GM19452 (cell line): ENCODE data around the gene POLN.
"Not testable (repeated sequence)": the region's sequence is repeated elsewhere in the genome, so short reads cannot be mapped to it uniquely, and the experiment has no call there.

Experiments used
- ATAC-seq: cut with Tn5 transposase; IDR thresholded peaks from one replicate; pipeline ENCODE4 v1.9.1; 2021; ENCODE audit not compliant: unreplicated experiment

The POLN gene

GRCh38 chr4:2044542-2045517, 197.1 kb downstream of the POLN start:
- ATAC-seq, result no peak

DNA sequence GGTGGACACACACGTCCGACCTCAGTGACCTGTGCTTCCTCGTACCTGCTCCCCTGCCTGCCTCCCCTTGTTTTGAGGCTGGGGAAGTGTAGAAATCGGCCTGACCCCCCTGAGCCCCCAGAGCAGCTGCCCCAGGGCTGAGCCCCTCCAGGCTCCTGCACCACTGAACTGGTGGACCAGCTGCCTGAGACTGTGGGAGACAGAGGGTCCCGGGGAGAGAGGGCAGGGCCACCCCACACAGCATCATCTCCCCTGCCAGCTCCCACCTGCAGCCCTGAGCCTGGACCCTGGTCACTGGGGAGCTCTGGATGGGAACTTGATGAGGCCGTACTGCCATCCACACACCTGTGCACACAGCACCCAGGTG, 197.8 kb downstream of the POLN start:
- ATAC-seq, result no peak

- ATAC-seq, result no peak
Measured at GRCh38 chr4:2043396-2044118, 198.4 kb downstream of the POLN start.

GRCh38 chr4:2042947-2043395, 198.9 kb downstream of the POLN start:
- ATAC-seq, result no peak

DNA sequence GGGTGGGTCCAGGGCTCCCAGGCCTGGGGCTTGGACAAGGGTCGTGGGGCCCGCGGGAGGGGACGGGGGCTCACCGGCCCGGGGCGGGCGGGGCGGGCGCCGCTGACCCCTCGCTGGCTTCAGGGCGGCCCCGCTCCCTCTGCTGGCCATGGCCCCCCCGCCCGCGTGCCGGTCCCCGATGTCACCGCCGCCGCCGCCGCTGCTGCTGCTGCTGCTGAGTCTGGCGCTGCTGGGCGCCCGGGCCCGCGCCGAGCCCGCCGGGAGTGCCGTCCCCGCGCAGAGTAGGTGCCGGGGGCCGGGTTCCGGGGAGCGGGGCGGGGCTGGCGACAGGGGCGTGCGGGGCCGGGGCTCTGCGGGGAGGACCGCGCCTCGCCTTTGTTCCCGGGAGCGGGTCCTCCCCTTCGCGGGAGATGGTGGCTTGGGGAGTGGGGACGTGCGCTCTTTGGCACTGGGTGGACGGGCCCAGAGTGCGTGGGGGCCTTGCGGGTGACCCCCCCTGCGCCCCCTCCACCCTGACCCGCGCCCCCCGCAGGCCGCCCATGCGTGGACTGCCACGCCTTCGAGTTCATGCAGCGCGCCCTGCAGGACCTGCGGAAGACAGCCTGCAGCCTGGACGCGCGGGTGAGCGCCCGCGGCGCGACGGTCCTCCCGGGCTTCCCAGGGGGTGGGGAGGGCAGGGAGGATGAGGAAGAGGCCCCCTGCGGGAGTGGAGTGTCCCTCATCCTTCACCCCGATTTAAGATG, 199.5 kb downstream of the POLN start:
- ATAC-seq, result peak; percentile 31

DNA sequence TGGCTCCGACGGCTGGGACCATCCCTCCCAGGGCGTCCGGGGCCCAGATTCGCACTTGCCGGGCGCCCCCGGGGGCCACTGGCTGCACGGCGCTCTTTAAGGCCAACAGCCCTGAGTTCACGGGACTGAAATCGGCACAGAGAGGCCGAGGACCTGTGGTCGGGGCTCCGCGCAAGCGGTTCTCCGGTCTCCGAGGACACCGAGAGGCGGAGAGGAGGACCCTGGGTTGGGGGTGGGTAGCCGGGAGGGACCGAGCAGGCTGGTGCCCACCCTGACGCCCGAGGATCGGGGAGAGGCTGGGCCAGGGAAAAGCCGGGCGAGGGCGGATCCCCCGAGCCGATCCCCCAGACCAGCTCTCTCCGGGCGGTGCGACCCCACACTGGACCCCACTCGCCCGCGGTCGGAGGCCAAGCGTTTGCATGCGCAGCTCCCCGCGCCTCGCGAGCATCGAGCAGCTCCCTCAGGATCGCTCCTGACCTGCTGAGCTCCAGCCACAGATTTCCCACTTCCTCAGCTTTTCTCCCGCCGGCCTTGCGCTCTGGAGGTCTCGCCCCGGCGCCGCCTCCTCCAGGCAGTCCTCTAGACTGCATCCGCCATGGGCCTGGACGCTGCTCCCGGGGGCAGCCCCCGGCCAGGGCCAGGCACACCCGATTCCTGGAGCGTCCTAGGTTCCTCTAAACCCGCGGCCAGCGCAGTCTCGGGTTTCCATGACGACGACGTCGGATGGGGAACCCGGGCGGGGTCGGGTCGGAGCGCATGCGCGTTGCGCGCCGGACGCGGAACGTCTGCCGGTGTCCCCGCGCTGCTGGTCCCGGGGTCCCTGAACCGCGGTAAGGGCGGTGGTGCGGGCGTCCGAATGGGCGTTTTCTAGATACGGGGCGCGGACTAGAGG, 200.4 kb downstream of the POLN start:
- ATAC-seq, result peak; percentile 64

DNA sequence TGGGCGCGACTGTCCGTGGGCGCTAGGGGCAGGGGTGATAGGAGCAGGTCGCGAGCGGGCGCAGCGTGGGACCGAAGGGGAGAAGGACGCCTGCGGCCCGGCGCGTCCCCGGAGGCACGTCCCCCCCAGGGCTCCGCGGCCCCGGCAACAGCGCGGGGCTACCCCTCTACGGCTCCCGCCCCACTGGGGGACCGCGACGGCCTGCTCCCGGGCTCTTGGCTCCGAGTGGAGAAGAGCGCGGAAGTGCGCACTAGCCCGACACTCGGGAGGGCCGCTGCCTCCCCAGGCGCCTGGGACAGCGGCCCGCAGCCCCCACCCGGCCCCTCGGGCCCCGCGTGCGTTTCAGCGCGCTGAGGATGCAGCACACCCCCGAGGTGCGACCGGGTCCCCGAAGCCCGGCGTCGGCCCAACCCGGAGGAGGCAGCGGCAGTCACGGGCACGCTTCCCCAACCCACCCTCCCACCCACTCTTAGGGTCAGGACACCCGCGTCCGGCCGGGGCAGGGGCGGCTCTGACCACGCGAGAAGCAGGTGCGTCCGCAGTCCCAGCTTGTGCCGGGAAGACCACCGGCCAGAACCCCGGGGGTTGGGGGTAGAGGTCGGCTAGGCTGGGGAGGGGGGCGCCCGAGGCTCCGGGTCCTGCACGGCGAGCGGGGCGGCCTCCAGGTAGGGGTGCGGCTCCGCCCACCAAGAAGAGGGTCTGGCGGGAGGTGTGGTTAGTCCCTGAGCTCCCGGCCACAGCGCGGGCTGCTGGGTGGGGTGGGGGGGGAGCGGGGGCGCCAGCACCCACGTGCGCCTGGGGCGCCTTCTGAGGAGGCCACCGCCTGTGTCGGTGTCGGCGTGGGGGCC, 201.3 kb downstream of the POLN start:
- no peak for ATAC-seq

GRCh38 chr4:2036866-2037265, 205.1 kb downstream of the POLN start:
- no peak for ATAC-seq

DNA sequence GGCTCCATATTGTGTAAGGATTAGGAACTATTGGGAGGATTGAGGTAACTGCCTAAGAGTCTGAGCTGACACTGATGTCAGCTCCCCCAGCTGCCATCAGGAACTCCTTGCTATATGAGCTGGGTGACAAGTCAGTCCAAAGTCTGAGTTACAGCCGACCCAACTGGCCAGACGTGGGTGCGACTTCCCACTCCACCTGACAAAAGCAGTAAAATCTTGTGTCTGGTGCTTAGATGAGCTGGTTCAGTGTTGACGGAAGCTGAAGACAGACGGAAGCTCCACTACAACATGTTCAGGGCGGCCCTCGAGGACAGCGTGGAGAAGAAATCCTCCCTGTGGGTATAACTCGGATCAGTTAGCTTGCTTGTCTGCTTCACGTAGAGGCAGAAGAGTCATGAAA, 205.6 kb downstream of the POLN start:
- no peak for ATAC-seq

- ATAC-seq, result not testable (repeated sequence)
Measured at GRCh38 chr4:2031161-2031560, 210.8 kb downstream of the POLN start.

- ATAC-seq, result not testable (repeated sequence)
Measured at GRCh38 chr4:2027120-2027519, 214.8 kb downstream of the POLN start.

DNA sequence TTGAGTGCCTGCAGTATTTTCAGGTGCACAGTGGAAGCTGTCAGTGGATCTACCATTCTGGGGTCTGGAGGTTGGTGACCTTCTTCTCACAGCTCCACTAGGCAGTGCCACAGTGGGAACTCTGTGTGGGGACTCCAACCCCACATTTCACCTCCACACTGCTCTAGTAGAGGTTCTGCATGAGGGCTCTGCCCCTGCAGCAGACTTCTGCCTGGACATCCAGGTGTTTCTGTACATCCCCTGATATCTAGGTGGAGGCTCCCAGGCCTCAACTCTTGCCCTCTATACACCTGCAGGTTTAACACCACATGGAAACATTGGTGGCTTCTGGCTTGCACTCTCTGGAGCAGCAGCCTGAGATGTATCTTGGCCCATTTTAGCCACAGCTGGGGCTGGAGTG, 216.1 kb downstream of the POLN start:
- ATAC-seq, result no peak

GRCh38 chr4:2024683-2025082, 217.2 kb downstream of the POLN start:
- no peak for ATAC-seq
